ENCODE data around the gene GALNT9.

The GALNT9 gene

DNA sequence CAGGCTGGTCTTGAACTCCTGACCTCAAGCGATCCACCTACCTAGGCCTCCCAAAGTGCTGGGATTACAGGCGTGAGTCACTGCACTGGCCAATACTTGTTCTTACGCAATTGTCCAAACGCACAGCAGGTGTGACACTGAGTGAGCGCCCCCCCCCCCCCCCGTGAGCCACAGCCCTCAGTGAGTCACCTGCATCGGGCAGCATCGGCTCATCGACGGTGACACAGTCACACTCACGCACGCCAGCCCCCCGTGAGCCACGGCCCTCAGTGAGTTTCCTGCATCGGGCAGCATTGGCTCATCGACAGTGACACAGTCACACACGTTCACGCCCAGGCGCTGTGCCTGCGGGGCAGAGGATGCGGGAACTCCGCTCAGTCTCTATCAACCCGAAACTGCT, 42.5 kb downstream of the GALNT9 start:
- no peak overlapping the region for H3K4me3 ChIP-seq (ENCODE audit: control insufficient read depth, low read depth, low read length)
- DNase-seq (ENCODE audit: low read depth): peak; percentile 51
- no peak for TF ChIP-seq CTCF (conservative IDR thresholded peaks at IDR 0.05; ENCODE audit: control insufficient read depth, insufficient read depth, low read depth, low read length)

GRCh38 chr12:132285991-132286681, 43.3 kb downstream of the GALNT9 start:
- no peak for TF ChIP-seq CTCF (conservative IDR thresholded peaks at IDR 0.05; ENCODE audit: control insufficient read depth, insufficient read depth, low read depth, low read length)
- H3K4me3 ChIP-seq (ENCODE audit: control insufficient read depth, low read depth, low read length): no peak overlapping the region
- DNase-seq (ENCODE audit: low read depth): peak; percentile 26

- no peak for TF ChIP-seq CTCF (conservative IDR thresholded peaks at IDR 0.05; ENCODE audit: control insufficient read depth, insufficient read depth, low read depth, low read length)
- DNase-seq (ENCODE audit: low read depth): no peak
- no peak overlapping the region for H3K4me3 ChIP-seq (ENCODE audit: control insufficient read depth, low read depth, low read length)
These were observed 44.3 kb downstream of the GALNT9 start for GRCh38 chr12:132284827-132285741.

DNA sequence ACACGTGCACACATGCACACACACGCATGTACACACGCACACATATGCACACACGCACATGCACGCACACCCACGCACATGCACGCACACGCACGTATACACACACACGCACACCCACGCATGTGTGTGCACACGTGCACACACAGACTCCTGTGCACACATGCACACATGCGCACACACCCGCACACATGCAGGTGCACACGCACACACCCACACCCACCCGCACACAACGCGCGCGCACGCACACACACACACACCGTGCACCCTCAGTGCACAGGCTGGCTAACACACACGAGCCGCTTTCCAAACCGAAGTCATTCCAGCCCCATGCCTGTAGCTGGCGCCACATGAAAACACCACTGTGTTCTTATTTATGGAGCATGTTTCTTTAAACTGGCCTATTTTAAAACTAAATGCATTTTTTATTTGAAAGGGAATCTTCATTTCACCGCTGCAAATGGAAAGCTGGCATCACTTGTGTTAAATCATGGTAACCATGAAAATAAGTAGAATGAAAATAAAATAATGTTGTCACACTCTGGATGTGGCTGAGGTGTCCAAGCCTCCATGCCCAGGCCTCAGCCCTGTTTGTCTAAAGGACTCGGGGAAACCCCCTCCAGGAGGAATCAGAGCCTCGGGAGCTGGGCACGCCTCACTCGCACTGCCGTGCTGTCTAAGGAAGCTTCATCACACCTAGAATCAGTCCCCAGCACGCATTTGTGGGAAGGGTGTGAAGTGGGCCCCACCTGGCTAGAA, 45.1 kb downstream of the GALNT9 start:
- peak; percentile 42 for DNase-seq (ENCODE audit: low read depth)
- TF ChIP-seq CTCF (conservative IDR thresholded peaks at IDR 0.05; ENCODE audit: control insufficient read depth, insufficient read depth, low read depth, low read length): peak; percentile 50
- H3K4me3 ChIP-seq (ENCODE audit: control insufficient read depth, low read depth, low read length): no peak overlapping the region

DNA sequence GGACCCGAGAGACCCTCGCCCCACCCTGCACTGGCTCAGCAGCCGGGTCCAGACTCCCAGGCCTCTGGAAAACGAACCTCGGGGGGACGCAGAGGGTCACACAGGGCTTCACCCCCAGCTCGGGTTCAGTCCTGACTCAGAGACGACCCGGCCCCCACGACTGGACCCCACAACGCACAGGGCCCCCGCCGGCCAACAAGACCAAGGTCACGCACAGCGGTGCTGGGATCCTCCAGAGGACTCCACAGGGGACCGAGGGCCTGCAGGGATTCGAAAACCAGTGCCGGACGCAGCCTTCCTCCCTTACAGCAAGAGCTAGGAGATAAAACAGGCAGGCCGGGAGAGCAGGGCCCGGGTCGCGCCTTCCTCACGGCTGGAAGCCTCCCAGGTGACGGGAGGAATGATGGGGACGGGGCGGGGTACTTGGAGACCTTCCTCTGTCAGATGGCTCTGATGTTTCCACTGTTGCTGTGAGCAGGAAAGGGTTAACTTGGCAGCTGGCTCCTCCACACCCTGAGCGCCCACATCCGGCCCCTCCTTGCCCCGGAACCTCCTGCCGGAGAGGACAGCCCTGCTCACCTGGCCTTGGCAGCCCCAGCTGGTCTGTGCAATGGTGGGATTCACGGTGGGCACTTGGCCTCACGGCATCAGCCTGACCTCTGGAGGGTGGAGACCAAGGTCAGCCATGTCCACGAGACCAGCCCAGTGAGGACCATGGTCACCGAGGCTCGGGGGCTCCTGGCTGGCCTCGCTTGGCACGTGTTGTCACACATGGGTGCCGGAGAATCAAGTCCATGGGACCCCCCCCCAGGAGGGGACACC, 46.2 kb downstream of the GALNT9 start:
- no peak for DNase-seq (ENCODE audit: low read depth)
- no peak overlapping the region for H3K4me3 ChIP-seq (ENCODE audit: control insufficient read depth, low read depth, low read length)
- TF ChIP-seq CTCF (conservative IDR thresholded peaks at IDR 0.05; ENCODE audit: control insufficient read depth, insufficient read depth, low read depth, low read length): no peak

All from fibroblast of mammary gland (primary cell).